Smooth muscle cell (in vitro differentiated cells): ENCODE measurements around the gene SHC1. TPM values are rescaled to one million over a fixed set of nuclear protein-coding genes. Genes with fewer than 3 reads are reported as not detected.

Experiments used
- DNase-seq: peaks from one replicate; lab custom pipeline; 2025; ENCODE audit not compliant: unreplicated experiment; lab: John Stamatoyannopoulos, UW
- H2AFZ ChIP-seq: fragments of 200-600 bp; sonication (generic); 2 replicates; pipeline ENCODE4 v1.6.0; 2016; ENCODE audit warnings: antibody characterized with exemption, low read depth, mild to moderate bottlenecking
- H3F3A ChIP-seq: fragments of 200-600 bp; sonication (generic); 2 replicates; pipeline ENCODE4 v1.6.0; 2017; ENCODE audit warnings: antibody characterized with exemption, low read depth
- H3K27ac ChIP-seq: fragments of 200-600 bp; sonication (generic); 2 replicates; pipeline ENCODE4 v1.5.1; 2016; ENCODE audit warnings: low read depth, mild to moderate bottlenecking
- H3K27me3 ChIP-seq: fragments of 200-600 bp; sonication (generic); 2 replicates; pipeline ENCODE4 v1.6.1; 2016; ENCODE audit warnings: low read depth, mild to moderate bottlenecking
- H3K36me3 ChIP-seq: fragments of 200-600 bp; sonication (generic); 2 replicates; pipeline ENCODE4 v1.5.1; 2016; ENCODE audit warnings: low read depth
- H3K4me1 ChIP-seq: fragments of 200-600 bp; sonication (generic); 2 replicates; pipeline ENCODE4 v1.5.1; 2016; ENCODE audit warnings: low read depth
- H3K4me2 ChIP-seq: fragments of 200-600 bp; sonication (generic); 2 replicates; pipeline ENCODE4 v1.6.0; 2016; ENCODE audit warnings: mild to moderate bottlenecking
- H3K4me3 ChIP-seq: fragments of 200-600 bp; sonication (generic); 2 replicates; pipeline ENCODE4 v1.5.1; 2016; ENCODE audit warnings: mild to moderate bottlenecking
- H3K79me2 ChIP-seq: fragments of 200-600 bp; sonication (generic); 2 replicates; pipeline ENCODE4 v1.6.0; 2016; ENCODE audit warnings: low read depth, mild to moderate bottlenecking
- H3K9ac ChIP-seq: fragments of 200-600 bp; sonication (generic); 2 replicates; pipeline ENCODE4 v1.6.0; 2016; ENCODE audit warnings: low read depth
- H3K9me3 ChIP-seq: fragments of 200-600 bp; sonication (generic); replicated peaks from 2 replicates; pipeline ENCODE4 v1.5.1; 2016; ENCODE audit warnings: low read depth
- H4K20me1 ChIP-seq: fragments of 200-600 bp; sonication (generic); 2 replicates; pipeline ENCODE4 v1.6.0; 2016; ENCODE audit warnings: low read depth
- CTCF ChIP-seq: fragments of 200-600 bp; sonication (generic); IDR thresholded peaks from 2 replicates; pipeline ENCODE4 v1.5.1; 2017; ENCODE audit warnings: borderline replicate concordance, mild to moderate bottlenecking, antibody characterized with exemption; ENCODE audit not compliant: insufficient read depth, poor library complexity, severe bottlenecking
- WGBS: methylation state at CpG from one replicate; pipeline ENCODE4 v1.1.7; 2016; ENCODE audit warnings: low lambda C conversion rate; 5-methylcytosine and 5-hydroxymethylcytosine counted together
- polyA plus RNA-seq: library from polyadenylated mRNA; unstranded; fragments of >200 nt; fragmentation: Nextera tagmentation; extraction: Ambion mirVana; gene quantifications from 2 replicates; pipeline ENCODE4 v1.2.1, GENCODE V29; 2016
- total RNA-seq: library from RNA; depleted of rRNA; stranded (reverse); fragments of >200 nt; gene quantifications from 2 replicates; pipeline ENCODE4 v1.2.3, GENCODE V29; 2014

Gene SHC1
- total and polyA plus RNA-seq, 2 experiments from 2014 or later: 207 to 249 TPM

DNA sequence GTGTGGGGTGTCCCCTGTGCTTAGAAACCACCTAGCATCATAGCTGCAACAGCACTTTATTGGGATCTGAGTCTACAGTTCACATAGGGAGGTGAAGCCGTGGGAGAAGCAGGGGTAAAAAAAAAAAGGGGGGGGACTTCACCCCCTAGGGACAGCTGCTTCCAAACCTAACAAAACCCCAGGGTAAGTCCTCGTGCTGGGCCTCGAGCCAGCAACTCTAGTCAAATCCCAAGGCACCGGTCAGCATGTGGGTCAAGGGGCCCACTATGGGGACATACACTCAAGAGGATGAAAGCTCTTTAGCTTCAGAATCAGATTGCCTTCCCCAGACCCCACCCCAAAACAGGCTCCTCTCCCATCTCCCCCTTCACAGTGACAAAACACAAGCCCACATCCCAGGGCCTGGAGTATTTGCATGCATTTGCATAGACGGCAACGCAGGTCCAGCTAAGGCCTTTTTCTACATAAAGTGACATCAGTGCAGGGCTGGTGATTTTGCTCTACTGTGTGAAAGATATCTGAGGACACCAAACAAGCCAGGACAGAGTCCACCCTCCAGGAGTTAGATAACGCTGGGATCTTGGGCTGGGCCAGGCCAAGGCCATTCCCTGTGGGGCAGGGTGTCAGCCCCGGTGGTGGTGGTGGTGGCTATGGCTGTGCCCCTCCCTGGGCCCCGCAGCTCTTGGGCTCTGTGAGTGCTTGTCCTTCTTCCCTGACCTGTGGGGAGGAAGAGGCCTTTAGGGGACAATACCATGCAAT is 26.0 kb downstream of the SHC1 start:
- Histone ChIP-seq H2AFZ (no peak overlapping the region), H3K4me3 (no peak overlapping the region), H3K9me3 (no peaks in the 10 kb centered on the region), H3F3A (no peaks in the 10 kb centered on the region), H3K27ac (no peak overlapping the region), H3K27me3 (no peaks in the 10 kb centered on the region), H3K9ac (no peak overlapping the region), H3K4me2 (no peak overlapping the region), H4K20me1 (no peaks in the 10 kb centered on the region), H3K36me3 (no peaks in the 10 kb centered on the region), H3K79me2 (no peaks in the 10 kb centered on the region), H3K4me1 (peaks cover 15% of the 10 kb centered on the region)
- no peak for DNase-seq
- WGBS: 71% methylated on average over 9 of the region's 9 CpGs
- no peak for TF ChIP-seq CTCF

DNA sequence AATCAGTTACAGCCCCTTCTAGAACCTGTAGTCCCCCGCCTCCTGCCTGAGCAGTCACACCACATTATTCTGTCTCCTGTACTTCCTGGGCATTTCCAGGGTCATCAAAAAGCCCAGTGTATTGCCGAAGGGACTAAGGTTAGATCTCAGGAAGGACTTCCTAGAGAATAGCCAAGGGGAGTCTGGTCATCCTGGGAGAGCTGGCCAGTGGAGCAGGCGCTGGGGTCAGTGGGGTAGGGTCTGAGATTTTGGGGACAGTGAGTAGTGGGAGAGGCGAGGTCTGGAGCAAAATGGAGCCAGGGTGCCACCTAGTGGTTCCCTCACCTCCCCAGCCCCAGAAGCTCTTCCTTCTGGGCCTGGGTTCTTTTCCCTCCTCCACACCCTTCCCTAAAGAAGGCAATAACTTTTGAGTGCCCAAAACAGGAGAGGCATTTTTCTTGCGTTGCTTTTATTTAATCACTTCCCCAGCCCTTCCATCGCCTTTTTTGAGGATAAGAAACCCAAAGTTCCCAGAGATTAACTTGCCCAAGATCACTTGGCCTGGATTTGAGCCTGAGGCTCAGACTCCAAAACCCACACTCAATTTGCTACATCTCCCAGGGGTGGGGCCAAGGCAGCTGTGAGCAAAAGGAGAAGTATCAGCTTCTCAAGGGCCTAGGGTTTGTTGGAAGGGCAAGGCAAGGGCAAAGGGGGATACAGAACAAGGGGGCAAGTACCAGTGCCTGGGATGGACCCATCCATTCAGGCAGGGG is 26.7 kb downstream of the SHC1 start:
- H3K4me3 ChIP-seq: no peak overlapping the region
- H3K27me3 ChIP-seq: no peaks in the 10 kb centered on the region
- no peak overlapping the region for H3K9ac ChIP-seq
- TF ChIP-seq CTCF: peak; percentile 58
- no peak overlapping the region for H3K4me2 ChIP-seq
- no peaks in the 10 kb centered on the region for H3F3A ChIP-seq
- H3K36me3 ChIP-seq: no peaks in the 10 kb centered on the region
- peaks cover 15% of the 10 kb centered on the region for H3K4me1 ChIP-seq
- no peak overlapping the region for H2AFZ ChIP-seq
- H4K20me1 ChIP-seq: no peaks in the 10 kb centered on the region
- H3K79me2 ChIP-seq: no peaks in the 10 kb centered on the region
- no peaks in the 10 kb centered on the region for H3K9me3 ChIP-seq
- DNase-seq: no peak
- no peak overlapping the region for H3K27ac ChIP-seq
- 40% methylated on average over 5 of the region's 6 CpGs for WGBS

DNA sequence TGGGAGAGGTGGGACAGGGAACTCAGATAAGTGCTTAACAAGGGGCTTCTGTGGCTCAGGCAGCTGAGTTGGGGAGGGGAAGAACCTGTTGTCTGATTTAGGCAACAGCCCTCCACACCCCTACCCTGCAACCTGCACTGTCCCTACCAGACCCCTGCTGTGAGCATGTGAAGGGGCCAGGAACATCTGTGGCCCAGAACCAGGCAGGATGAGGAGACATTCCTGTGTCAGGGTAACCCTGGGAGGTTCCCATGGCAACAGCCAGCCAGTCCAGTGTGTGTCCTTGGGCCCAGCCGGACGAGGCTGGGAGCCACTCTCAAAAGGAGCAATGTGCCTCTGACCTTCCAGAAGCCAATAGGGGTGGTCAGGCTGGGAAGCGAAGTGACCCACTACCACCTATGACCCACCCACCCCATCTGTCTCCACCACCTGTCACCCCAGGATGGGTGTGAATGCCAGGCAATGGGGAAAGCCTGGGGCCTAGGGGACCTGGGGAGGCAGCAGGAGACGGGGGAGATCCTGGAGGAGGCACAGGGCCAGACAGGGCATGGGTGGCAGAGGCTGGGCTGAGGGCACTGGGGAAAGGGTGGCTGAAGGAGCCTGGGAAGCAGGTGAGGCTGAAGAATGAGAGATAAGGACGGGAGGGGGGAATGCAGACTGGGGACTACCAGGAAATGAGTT is 29.1 kb downstream of the SHC1 start:
- Histone ChIP-seq H2AFZ (no peak overlapping the region), H3K4me2 (no peak overlapping the region), H4K20me1 (no peaks in the 10 kb centered on the region), H3K4me1 (peaks cover 15% of the 10 kb centered on the region), H3K79me2 (no peaks in the 10 kb centered on the region), H3K36me3 (no peaks in the 10 kb centered on the region), H3K27me3 (no peaks in the 10 kb centered on the region), H3F3A (no peaks in the 10 kb centered on the region), H3K9me3 (no peaks in the 10 kb centered on the region), H3K27ac (no peak overlapping the region), H3K4me3 (no peak overlapping the region), H3K9ac (no peak overlapping the region)
- TF ChIP-seq CTCF: no peak
- 76% methylated on average over 5 of the region's 5 CpGs for WGBS
- DNase-seq: no peak
